Measurements from ENCODE around the gene CSNK1G2.

CSNK1G2 gene

DNA sequence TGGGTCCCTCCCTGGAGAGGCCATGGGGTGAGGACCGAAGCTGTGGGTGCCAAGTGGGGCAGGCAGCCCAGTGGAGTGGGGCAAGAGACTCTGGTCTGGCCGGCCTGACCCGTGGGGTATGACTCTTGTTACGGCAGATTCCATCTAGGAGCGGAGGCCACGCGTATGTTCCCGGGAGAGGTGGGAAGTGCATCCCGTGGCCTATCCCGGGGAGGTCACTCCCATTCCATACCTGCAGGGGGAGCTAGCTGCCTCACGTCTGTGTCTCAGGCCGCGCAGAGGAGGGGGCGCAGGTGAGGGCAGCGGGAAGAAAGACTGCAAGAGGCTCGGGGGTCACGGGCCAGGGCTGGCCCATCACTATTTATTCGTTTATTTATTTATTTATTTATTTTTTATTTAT lies 4.9 kb downstream of the CSNK1G2 start:
- peak; percentile 33 for DNase-seq

- no peak for DNase-seq
These were observed 6.8 kb downstream of the CSNK1G2 start for GRCh38 chr19:1947651-1948209.

DNA sequence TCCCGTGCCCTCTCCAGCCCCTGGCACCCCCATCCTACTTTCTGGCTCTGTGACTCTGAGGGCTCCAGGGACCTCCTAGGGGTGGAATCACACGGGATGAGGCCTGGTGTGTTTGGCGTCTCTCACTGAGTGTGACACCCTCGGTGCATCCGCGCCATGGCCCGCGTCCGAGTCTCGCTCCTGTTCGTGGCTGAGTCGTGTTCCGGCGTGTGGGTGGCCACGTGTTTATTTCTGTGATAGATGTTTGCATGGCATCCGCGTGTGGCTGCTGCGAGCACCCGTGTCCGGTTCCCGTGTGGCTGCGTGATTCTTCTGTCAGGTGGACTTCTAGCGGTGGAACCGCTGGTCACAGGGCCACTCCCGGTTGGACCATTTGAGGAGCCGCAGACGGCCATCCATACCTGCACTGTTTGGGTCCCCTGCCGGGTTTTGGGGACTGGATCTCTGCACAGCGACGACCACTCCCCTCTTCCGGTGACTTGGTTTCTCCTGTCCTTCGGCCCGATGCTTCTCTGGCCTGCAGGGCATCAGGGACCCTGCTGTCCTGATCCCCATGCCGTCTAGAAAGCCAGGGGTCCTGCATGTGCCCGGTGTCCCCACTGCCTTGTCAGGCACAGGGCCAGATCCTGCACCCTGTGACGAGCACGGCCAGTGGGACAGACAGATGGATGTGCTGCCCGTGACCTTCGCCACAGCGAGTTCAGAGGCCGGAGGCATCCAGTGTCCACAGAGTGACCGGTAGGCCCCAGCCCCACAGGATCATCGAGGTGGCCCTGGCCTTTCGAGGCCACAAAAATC lies 8.5 kb downstream of the CSNK1G2 start:
- DNase-seq, result no peak

DNA sequence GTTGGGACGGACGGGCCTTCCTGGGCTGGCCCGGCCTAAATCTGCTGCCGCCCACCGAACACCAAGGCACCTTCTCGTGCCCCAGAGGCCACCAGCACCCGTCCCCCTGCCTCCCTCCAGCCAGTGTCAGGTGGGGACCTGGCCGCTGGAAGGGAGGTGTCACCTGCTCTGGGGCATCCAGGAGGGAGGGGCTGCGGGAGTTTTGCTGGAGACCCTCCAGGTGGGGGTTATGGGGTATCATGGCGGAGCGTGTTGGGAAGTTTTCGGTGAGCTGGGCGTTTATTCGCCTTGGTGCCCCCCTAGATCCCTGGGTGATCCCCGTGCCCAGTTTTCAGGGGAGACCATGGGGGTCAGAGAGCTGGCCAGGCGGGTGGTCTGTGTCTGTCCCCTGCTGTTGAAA lies 9.7 kb downstream of the CSNK1G2 start:
- no peak for DNase-seq

GRCh38 chr19:1952635-1953034 lies 11.7 kb downstream of the CSNK1G2 start:
- DNase-seq, result no peak

DNA sequence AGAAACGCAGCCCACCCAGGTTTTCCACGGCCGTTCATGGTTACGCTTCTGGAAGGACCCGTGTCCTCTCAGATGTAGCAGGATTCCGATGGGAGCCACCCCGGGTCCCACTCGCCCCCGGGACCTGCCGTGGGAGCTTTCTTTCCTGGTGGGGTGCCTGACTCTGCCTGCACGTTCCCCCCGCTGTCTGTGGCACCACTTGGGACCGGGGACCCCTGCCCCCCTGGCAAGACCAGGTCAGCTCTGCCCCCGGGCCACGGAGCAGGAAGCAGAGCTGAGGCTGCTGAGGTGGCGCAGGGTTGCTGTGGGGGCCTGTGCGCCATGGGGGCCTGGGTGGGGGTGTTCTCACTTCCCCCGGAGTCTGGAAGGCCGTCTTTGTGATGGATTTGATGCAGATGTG lies 12.1 kb downstream of the CSNK1G2 start:
- DNase-seq, result no peak

- DNase-seq, result no peak
These were observed 12.6 kb downstream of the CSNK1G2 start for GRCh38 chr19:1953441-1954094.

GRCh38 chr19:1954532-1954933 lies 13.6 kb downstream of the CSNK1G2 start:
- no peak for DNase-seq

- DNase-seq, result no peak
These were observed 14.5 kb downstream of the CSNK1G2 start for GRCh38 chr19:1955171-1956121.

- DNase-seq, result no peak
These were observed 15.1 kb downstream of the CSNK1G2 start for GRCh38 chr19:1956122-1956494.

DNA sequence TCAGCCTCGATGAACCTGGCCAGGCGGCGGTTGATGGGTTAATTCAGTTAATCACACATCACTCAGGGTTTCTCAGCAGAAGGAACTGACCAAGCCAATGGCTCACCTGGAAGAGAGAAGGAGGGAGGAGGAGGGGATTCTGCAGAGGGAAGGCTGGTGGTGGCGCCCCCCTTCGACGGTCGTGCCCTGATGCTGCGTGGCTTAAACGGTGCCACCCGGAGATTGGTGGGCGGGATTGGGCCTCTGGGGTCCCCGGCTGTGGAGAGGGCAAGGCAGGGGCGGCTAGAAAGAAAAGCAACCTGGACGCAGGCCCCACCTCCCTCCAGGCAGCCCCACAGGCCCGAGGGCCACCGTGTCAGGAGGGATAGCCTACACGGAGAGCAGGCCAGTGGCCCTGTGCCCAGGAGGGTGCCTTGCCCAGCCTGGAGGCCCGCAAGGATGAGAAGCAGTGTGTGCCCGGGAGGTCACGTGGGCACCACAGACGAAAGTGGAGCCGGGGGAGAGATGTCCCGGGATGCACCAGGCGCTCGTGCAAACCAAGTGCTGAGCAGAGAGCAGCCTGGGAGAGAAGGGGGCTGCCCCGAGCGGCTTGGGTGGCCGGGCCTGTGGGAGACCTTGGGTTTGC lies 16.0 kb downstream of the CSNK1G2 start:
- DNase-seq, result no peak

DNA sequence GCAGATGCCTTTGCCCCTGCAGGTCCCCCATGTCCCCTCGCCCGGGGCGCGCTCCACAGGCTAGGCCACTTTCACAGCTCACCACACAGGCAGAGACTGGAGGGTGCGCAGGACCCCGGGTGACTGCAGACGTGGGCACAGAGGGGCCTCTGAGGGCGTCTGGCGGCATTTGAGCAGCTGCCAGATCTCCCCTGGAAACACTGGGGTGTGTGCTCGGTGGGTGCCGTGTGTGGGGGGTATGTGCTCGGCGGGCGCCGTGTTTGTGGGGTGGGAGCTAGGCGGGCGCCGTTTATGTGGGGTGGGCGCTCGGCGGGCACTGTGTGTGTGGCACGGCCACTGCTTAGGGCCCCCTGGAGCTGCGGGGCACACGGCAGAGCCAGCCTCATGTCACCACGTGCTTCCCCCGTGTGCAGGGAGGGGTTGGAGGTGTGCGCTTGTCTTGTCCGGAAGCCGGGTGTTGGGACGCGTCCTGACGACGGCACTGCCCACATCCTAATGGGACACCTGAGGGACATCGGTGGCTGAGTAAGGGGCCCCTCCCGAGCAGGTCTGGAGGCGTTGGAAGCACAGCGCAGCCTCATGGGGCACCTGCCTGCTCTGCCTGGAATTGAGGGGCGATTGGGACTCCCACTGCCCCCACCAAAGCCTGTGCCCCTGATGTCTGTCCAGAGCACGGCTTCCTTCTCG lies 16.7 kb downstream of the CSNK1G2 start:
- DNase-seq, result no peak

DNA sequence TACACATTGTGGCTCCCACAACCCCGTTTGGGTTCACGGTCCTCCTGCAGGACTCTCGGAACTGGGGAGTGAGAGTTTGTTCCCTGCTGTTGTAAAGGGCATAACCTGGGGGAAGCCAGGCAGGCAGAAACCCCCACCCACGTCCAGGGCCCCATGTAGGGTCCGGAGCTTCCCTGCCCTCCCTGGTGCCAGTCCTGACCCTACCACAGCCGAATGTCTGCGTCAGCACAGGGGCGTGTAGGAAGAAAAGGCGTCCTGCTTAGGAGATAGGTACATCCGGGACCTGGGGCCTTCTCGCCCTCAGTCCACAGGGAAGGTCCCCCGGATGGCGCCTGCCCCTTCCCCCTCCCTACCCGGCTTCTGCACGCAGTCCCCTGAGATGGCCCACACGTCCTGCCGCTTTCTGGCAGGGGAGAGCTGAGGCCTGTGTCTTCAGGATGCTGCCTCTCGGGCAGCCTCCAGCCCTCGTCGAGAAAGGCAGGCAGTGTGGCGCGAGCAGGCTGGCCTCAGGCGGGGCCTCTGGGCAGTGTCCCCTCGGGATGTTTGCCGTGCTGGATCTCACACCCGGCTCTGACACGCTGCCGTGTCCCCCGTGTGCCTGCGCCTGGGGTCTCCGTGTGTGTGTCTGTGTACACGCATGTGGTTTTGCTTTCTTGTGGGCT lies 19.1 kb downstream of the CSNK1G2 start:
- DNase-seq, result no peak

DNA sequence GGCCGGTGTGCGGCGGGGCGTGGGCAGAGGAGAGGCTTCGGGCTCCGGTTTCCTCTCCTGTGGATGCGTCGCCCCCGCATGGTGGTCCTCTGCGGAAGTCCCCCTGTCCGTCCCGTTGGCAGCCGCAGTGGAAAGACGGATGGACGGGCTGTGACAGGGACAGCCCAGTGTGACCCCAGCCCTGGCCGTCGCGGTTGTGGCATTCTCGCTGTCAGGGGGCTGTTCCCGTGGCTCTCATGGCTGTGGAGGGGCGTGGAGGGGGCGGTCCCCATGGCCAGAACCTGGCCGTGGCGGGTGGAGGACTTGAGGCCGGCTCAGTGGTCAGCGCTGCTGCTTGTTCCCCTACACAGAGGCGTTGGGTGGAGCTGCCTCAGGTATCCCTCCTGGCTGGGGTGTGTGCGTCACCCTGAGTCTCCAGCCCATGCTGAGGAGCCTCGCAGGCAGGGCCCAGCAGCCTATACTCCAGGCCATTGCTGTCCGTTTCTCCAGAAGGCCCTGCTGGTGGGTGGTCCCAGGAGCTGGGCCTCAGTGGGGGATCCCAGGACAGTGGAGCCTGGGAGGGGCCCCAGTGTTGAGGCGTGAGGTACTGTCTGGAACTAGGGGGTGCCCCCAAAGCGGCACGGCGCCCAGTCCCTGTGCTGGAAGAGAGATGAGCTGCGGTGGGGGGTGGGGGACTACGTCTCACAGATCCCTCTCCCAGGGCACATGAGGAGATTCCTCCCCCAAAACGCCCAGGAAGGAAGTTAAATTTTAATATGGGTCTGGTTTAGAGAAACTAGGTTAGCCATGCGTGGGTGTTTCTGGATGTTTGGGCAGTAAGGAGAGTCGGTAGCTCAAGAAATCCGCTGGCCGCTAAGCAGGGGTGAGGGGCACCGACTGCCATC lies 20.3 kb downstream of the CSNK1G2 start:
- DNase-seq, result no peak

GRCh38 chr19:1962674-1963073 lies 21.7 kb downstream of the CSNK1G2 start:
- no peak for DNase-seq

GRCh38 chr19:1967087-1967608 lies 26.2 kb downstream of the CSNK1G2 start:
- no peak for DNase-seq

DNA sequence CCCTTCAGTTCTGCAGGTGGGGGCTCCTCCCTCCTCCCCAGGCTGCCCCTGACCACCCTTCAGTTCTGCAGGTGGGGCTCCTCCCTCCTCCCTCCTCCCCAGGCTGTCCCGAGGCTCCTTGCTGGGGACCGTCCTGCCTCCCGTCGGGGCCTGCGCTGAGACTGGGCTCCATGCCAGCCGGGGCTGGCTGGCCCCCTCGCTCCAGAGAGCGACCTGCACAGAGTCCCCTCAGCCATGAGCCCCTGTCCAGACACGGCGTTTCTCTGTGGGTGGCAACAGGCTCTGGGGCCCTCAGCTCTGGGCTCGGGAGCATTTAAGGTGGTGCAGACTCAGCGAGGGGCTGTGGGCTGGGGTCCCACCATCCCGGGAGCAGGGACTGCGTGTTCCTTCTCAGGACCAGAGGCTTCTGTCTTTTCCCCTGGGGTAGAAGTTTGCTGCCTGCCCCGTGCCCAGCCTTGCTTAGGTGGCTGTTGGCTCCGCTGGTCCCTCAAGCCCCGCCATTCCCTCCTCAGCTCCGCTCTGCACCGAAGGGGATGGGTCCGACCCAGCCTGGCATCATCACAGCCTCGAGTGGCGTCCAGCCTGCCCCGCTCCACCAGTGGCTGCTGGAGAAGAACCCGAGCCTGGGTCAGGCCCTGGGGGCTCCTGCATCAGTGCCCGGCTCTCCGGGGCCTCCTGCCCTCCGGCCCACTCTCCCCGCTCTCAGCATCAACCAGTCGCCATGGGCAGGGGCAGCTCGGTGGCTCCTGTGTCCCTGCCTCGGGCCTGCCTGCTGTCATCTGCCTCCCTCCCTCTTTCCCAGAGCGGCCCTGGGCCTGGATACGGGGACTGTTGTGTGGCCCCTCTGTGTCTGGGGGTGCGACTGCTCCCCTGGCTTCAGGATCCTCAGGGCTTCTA lies 27.6 kb downstream of the CSNK1G2 start:
- DNase-seq, result no peak

DNA sequence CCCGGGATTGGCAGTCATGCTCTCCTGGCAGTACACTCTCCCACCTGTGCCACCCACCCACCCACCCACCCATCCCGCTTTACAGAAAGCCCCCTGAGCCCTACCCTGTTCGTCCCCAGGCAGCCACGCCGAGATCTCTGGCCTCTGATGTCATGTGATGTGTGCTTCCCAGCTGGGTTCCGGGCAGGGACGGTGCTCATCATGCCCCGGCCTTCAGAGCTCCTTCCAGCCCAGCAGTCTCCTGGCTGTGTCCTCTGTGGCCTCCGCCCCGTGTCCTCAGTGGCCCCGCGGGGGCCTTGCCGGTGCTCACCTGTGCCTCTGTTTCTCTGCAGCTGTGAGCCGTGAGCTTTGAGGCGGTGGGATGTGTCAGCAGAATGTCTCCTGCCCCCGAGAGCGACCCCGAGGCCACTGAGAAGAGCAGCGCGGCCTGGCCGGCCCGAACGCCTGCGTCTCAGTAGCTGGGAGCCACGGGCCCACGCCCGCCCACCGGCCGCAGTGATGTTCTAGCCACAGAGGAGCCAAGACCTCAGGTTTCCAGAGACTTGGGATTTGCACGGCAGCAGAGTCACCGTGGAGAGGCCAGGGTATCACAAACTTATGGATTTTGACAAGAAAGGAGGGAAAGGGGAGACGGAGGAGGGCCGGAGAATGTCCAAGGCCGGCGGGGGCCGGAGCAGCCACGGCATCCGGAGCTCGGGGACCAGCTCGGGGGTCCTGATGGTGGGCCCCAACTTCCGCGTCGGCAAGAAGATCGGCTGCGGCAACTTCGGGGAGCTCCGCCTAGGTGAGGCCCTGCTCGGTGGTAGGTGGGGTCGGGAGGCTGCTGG lies 28.4 kb downstream of the CSNK1G2 start:
- no peak for DNase-seq
